Right ventricle myocardium inferior (tissue), 1 donor: ENCODE measurements around the gene ANKS1B. TPM values are rescaled to one million over a fixed set of nuclear protein-coding genes. Genes with fewer than 3 reads are reported as not detected.
"Not testable (repeated sequence)": the region's sequence is repeated elsewhere in the genome, so short reads cannot be mapped to it uniquely, and the experiment has no call there.

Experiments
- ATAC-seq: fragments of 200-7000 bp; cut with Tn5 transposase; one replicate; pipeline ENCODE4 v1.9.1; 2020; ENCODE audit warnings: mild to moderate bottlenecking, moderate library complexity
- DNase-seq: peaks from one replicate; pipeline ENCODE4 v3.0.0; 2021; ENCODE audit errors: missing footprints
- intact Hi-C: fragments of 100-400 bp; cut with DNase I; formaldehyde crosslinking; loops from one replicate; pipeline ENCODE4 v1.11.0; 2022
- total RNA-seq: library from RNA; stranded (reverse); fragmentation: NEBNext Ultra II Directional; extraction: Animal tissue kit (Norgen Biotek cat#: 25700); gene quantifications from one replicate; pipeline ENCODE4 v1.2.1, GENCODE V29; 2021
- donor health status: DM: no; HTN: yes; CAD: no; lungs with severe emphysema.

ANKS1B gene
- total RNA-seq, 1 donor from 2014 or later, result 2.3 TPM

GRCh38 chr12:99381992-99382391 lies 602.7 kb downstream of the ANKS1B start:
- ATAC-seq, result no peak
- DNase-seq, result no peak
- intact Hi-C loops, result no loop called here

DNA sequence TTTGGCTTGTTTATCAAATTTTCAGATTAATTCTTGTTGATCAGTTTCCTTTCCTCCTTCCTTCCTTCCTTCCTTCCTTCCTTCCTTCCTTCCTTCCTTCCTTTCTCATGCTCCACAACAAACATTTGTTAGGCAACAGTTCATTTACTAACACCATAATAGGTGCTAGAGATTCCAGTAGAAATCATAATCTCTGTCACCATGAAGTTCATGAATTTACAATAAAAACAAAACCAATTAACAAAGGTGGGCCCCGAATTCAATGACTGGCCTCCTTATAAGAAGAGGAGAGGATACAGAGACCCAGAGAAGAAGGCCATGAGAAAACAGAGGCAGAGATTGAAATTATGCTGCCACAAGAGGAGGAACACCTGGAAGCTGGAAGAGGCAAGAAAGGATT lies 604.0 kb downstream of the ANKS1B start:
- ATAC-seq (no peak), DNase-seq (no peak)
- intact Hi-C loops, result no loop called here

DNA sequence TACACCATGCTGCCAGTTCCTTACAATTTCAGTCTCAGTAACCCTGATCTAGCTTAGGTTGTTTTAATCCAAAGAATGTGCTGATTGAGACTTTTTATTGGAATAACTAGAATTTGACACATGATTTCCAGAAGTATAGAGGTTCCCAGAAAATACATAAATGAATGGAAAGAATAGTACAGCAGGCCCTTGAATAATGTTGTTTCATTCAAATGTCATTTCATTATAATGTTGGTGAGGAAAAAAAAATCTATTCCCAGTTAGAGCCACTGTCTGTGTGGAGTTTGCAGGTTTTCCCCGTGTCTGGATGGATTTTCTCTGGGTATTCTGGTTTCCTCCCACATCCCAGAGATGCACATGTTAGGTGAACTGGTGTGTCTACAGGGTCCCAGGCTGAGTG lies 610.7 kb downstream of the ANKS1B start:
- no peak for DNase-seq
- no peak for ATAC-seq
- intact Hi-C loops, result no loop called here

DNA sequence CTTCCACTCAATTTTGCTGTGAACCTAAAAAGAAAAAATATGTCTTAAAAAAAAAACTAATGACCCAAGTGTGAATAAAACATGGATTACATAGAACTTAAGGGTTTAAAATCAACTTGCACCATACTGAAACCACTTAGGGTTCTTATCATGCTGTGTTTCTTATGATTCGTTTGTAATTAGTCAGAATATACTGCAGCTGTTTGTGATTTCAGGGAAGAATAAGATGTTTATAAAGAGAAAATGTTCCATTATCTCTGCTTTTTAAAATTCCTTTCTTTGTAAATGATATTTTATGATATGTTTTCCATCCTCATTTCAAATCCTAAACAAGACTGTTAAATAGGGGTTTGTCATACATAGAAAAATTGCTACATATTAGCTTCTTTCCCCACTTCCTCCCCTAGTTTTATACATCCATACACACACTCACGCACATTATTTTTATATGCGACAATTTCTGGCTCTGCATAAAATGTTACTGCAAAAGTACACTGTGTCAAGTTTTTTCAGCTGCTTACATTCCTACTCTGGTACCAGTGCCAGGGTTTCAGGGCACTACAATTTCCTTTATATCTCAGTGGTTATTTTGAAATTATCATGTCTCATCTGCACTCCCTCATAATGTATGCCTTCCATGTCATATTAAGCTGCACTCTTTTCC lies 612.3 kb downstream of the ANKS1B start:
- ATAC-seq (no peak), DNase-seq (no peak)
- intact Hi-C loops, result no loop called here

DNA sequence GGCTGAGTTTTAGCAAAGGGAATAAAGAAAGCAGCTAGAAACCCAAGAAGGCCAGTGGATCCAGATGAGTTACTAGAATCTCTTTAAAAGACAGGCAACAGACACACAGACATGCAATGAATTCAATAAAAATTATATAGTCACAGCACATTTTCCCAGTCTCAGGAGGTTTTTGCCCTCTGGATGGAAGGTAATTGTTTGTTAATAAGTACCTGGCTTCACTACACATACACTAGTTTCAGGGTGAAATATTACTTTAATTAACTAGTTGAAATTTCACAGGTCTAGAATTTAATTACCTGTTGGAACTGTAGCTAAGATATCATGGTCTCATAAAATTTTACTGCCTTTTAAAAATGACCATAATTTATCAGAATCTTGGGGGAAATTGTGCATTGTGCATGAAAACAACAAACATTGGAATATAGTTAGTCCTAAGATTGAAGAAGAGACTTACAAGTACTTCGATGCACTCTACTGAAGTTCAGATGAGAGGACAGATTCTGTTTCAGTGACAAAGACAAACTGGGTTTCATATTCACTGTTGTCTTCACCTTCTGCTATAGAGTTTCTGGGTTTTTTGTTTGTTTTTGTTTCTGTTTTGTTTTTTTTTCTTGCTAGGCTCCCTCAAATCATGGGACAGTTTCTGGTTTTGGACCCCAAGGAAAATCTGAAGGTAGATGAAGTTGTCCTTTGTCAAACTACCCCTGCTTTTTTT lies 614.2 kb downstream of the ANKS1B start:
- intact Hi-C loops, result no loop called here
- no peak for DNase-seq
- ATAC-seq, result no peak

DNA sequence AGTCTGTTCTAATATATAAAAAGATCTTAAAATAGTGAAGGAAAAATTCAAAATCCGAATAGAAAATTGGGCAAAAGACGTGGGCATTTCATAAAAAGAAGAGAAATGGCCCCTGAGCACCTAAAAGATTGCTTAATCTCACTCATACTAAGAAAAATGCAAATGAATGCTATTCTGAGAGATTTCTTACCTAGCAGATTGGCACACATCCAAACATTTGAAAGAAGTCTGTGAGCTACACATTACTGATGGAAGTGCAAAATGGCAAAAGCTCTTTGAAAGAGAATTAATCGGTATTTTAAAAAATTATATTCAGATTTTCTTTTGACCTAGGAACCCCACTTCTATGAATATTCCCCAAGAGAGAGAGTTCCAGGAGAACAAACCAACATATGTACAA lies 617.6 kb downstream of the ANKS1B start:
- intact Hi-C loops, result no loop called here
- DNase-seq, result no peak
- ATAC-seq, result no peak

GRCh38 chr12:99352269-99352668 lies 632.5 kb downstream of the ANKS1B start:
- ATAC-seq (no peak), DNase-seq (no peak)
- intact Hi-C loops, result no loop called here

DNA sequence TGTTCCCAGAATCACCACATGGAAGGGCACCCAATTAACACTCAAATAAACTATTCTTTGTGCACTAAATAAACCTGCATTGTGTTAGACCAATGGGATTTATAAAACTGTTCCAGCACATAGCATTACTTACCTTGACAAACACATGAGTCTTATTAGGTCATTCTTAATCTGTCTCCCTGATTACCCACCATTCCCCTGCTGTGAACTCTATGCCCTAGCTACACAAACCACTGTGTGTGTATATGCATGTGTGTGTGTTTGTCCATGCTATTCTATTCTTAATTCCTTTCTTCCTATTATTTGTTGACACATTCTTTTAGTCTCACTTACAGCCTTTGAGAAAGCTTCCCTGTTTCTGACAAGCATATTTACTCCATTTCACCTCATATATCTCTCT lies 640.8 kb downstream of the ANKS1B start:
- DNase-seq (no peak), ATAC-seq (no peak)
- intact Hi-C loops, result no loop called here

GRCh38 chr12:99339663-99340062 lies 645.1 kb downstream of the ANKS1B start:
- intact Hi-C loops, result no loop called here
- ATAC-seq, result no peak

DNA sequence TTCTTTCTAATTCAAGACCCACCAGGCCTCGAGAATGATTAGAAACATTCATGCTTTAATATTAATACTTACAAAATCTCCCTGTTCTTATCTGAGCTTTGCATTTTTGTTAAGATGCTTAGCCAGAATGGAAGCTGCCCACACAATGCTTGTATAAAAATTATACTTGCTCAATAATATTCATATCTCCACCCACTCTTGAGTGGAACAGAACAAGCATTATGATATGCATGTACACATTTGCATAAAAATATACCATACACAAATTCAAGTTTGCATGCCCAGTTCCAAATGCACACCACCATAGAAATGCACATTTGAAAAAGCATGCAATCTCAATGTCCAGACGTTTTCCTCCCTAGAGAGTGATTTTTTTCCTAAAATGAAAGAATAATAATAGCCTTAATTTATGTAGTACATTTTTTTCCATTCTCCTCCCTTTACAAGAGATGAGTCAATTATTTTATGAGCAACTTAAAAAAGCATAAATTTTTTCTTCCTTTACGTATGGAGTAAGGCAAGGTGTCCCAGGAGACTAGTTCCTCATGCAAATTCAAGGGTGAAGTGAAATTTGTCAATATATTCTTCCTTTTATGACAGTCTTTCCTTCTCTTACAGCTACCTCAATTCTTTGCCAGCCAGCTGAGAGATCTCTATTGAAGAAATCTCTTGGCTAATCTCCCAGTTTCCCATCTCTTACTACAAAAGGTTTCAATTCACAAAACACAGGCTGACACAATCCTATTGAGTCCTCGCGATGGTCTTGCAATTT lies 650.3 kb downstream of the ANKS1B start:
- DNase-seq, result no peak
- intact Hi-C loops, result no loop called here
- ATAC-seq, result no peak

More at GRCh38 chr12:99339663-99340062, 645.1 kb downstream of the ANKS1B start:
- no peak for DNase-seq

GRCh38 chr12:99332936-99333591 lies 651.7 kb downstream of the ANKS1B start:
- ATAC-seq, result no peak
- DNase-seq, result no peak
- intact Hi-C loops, result no loop called here

DNA sequence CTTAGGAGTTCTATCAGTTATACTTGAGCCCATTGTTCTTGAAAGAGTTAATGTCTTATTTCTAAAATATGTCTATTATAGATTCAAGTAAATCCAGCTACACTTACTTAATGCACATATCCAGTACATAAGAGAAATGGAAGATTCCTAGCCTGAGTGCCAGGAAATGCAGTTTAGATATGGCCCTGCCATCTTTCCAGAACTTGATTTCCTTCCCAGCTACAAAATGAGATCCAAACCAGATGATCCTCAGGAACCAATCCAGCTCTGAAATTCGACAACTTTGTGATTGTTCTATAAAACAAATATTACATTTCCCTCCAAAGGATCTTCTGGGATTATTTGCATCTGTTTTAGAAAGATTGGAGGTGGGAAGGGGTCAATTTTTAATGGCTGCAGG lies 654.5 kb downstream of the ANKS1B start:
- no peak for DNase-seq
- no peak for ATAC-seq
- intact Hi-C loops, result no loop called here

- ATAC-seq, intact Hi-C loops, DNase-seq: not testable (repeated sequence)
Measured at GRCh38 chr12:99321210-99321609, 663.5 kb downstream of the ANKS1B start.

GRCh38 chr12:99311373-99311772 lies 673.4 kb downstream of the ANKS1B start:
- intact Hi-C loops, result no loop called here
- DNase-seq, result no peak
- ATAC-seq, result no peak

GRCh38 chr12:99309812-99310211 lies 674.9 kb downstream of the ANKS1B start:
- ATAC-seq (no peak), DNase-seq (no peak)
- intact Hi-C loops, result no loop called here

DNA sequence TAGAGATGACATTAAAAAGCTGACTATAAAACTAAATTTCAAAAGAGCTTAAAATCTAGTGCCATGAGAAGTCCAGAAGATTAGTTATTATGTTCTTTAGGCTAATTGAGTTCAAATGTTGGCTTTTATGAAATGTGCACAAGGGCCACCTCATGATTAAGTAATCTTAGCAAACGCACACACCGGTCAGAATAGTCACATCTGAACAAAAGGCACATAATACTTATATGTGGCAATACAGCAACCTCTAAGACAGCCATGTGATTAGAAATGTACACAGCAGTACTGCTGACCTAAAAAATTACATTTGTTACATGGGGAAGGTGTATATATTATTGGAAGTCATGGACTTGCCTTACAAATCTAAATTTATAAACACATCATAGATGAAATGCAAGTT lies 681.9 kb downstream of the ANKS1B start:
- no peak for ATAC-seq
- intact Hi-C loops, result no loop called here

DNA sequence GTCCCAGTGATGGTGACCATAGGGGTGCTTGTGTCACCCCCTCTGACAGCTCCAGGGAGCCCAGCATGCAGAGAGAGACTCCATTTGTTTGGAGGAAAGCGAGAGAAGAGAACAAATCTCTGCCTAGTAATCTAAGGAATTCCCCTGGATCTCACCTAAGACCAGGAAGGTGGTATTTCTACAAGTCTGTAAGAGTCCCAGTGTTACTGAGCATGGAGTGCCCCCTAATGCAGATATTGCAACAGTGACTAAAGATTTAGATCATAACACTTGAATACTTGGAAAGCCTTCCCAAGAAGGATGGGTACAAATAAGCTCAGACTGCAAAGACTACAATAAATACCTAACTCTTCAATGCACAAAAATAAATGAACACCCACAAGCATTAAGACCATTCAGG lies 697.6 kb downstream of the ANKS1B start:
- intact Hi-C loops, result no loop called here
- ATAC-seq (no peak), DNase-seq (no peak)

More for the DNA sequence above, 681.9 kb downstream of the ANKS1B start:
- no peak for DNase-seq

- ATAC-seq, result no peak
- DNase-seq, result no peak
- intact Hi-C loops, result no loop called here
Measured at GRCh38 chr12:99284161-99284560, 700.6 kb downstream of the ANKS1B start.

DNA sequence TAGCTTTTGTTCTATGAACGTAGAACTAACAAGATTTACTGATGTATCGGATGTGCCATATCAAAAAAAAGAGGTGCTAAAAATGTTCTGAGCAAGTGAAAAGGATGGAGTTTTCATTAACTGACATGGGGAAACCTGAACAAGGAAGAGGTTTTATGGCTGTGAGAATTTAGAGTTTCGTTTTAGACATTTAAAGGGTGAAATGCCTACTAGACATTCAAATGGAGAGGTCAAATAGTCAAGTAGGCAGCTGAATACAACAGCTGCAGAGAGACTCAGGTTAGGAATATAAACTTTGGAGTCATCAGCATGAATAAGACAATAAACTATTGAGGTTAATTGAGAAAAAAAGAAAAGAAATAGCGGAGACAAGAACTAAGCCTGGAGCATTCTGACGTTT lies 702.1 kb downstream of the ANKS1B start:
- ATAC-seq, result no peak
- intact Hi-C loops, result no loop called here
- no peak for DNase-seq
